Smooth muscle cell (in vitro differentiated cells): ENCODE measurements around the gene FAM149B1. TPM values are rescaled to one million over a fixed set of nuclear protein-coding genes. Genes with fewer than 3 reads are reported as not detected.

ENCODE experiments used
- DNase-seq: peaks from one replicate; lab custom pipeline; 2025; ENCODE audit not compliant: unreplicated experiment; lab: John Stamatoyannopoulos, UW
- H2AFZ ChIP-seq: fragments of 200-600 bp; sonication (generic); 2 replicates; pipeline ENCODE4 v1.6.0; 2016; ENCODE audit warnings: antibody characterized with exemption, low read depth, mild to moderate bottlenecking
- H3F3A ChIP-seq: fragments of 200-600 bp; sonication (generic); 2 replicates; pipeline ENCODE4 v1.6.0; 2017; ENCODE audit warnings: antibody characterized with exemption, low read depth
- H3K27ac ChIP-seq: fragments of 200-600 bp; sonication (generic); 2 replicates; pipeline ENCODE4 v1.5.1; 2016; ENCODE audit warnings: low read depth, mild to moderate bottlenecking
- H3K27me3 ChIP-seq: fragments of 200-600 bp; sonication (generic); 2 replicates; pipeline ENCODE4 v1.6.1; 2016; ENCODE audit warnings: low read depth, mild to moderate bottlenecking
- H3K36me3 ChIP-seq: fragments of 200-600 bp; sonication (generic); 2 replicates; pipeline ENCODE4 v1.5.1; 2016; ENCODE audit warnings: low read depth
- H3K4me1 ChIP-seq: fragments of 200-600 bp; sonication (generic); 2 replicates; pipeline ENCODE4 v1.5.1; 2016; ENCODE audit warnings: low read depth
- H3K4me2 ChIP-seq: fragments of 200-600 bp; sonication (generic); 2 replicates; pipeline ENCODE4 v1.6.0; 2016; ENCODE audit warnings: mild to moderate bottlenecking
- H3K4me3 ChIP-seq: fragments of 200-600 bp; sonication (generic); 2 replicates; pipeline ENCODE4 v1.5.1; 2016; ENCODE audit warnings: mild to moderate bottlenecking
- H3K79me2 ChIP-seq: fragments of 200-600 bp; sonication (generic); 2 replicates; pipeline ENCODE4 v1.6.0; 2016; ENCODE audit warnings: low read depth, mild to moderate bottlenecking
- H3K9ac ChIP-seq: fragments of 200-600 bp; sonication (generic); 2 replicates; pipeline ENCODE4 v1.6.0; 2016; ENCODE audit warnings: low read depth
- H3K9me3 ChIP-seq: fragments of 200-600 bp; sonication (generic); replicated peaks from 2 replicates; pipeline ENCODE4 v1.5.1; 2016; ENCODE audit warnings: low read depth
- H4K20me1 ChIP-seq: fragments of 200-600 bp; sonication (generic); 2 replicates; pipeline ENCODE4 v1.6.0; 2016; ENCODE audit warnings: low read depth
- WGBS: methylation state at CpG from one replicate; pipeline ENCODE4 v1.1.7; 2016; ENCODE audit warnings: low lambda C conversion rate; 5-methylcytosine and 5-hydroxymethylcytosine counted together
- polyA plus RNA-seq: library from polyadenylated mRNA; unstranded; fragments of >200 nt; fragmentation: Nextera tagmentation; extraction: Ambion mirVana; gene quantifications from 2 replicates; pipeline ENCODE4 v1.2.1, GENCODE V29; 2016
- total RNA-seq: library from RNA; depleted of rRNA; stranded (reverse); fragments of >200 nt; gene quantifications from 2 replicates; pipeline ENCODE4 v1.2.3, GENCODE V29; 2014
- TF ChIP-seq, protein P1 (sequence below): fragments of 200-600 bp; sonication (generic); IDR thresholded peaks from 2 replicates; pipeline ENCODE4 v1.5.1; 2017; ENCODE audit warnings: borderline replicate concordance, mild to moderate bottlenecking, antibody characterized with exemption; ENCODE audit not compliant: insufficient read depth, poor library complexity, severe bottlenecking

The FAM149B1 gene
- total and polyA plus RNA-seq, 2 experiments from 2014 or later, result 10.5 to 29.0 TPM

DNA sequence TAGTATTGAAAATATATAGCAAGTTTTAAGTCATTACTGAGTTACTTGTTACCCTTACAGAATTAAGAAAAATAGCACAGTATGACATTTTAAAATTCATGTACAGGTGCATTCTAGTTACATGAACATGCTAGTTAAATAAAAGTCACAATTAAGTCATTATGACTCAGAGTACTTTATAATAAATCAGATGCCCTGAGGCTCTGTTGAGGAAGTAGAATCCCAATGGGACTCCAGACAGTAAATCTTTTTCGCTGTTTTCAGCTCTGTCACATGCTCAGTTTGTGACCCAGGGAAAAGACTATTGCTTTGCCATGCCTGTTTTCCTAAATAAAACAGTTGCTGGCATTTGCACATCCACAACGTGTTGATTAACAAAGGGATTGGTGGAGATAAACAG, 36.6 kb upstream of the FAM149B1 start:
- 86% methylated on average over 2 of the region's 2 CpGs for WGBS
- peaks cover 50% of the 10 kb centered on the region for H3K36me3 ChIP-seq
- no peak for DNase-seq

DNA sequence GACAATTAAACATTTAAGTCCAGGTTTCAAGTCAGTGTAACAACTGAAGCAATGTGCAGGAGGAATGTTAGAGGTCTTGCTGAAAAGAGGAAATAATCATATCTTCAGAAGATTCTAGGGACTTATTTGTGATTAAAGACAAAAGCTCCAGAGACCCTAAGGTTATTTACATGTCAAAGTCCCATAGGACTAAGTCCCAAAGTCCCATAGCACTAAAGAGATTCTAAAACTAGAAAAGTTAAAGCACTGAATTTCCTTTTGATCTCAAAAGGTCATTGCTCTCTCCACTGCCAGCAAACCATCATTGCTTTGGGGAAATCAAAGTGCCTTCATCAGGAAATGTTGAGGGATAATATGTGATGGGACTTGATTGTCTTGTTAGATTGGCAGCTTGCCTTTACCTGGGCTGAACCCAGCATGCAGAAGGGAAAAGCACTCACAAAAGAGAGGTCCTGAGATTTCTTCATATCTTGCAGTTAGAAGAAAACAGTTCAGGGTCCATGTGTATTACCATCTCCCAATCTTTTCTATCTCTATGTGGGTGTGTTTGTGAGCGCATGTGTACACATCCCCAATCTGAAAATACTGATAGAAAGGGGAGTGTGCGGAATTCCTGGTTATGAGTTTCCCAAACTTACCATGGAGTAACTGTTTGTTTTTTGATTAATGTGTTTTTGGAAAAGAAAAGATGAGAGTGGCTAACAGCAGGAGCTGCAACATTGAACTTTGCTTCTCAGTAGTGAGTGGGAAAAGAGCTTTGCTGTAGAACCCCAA, 35.8 kb upstream of the FAM149B1 start:
- H2AFZ ChIP-seq, result no peak overlapping the region
- H3K27me3 ChIP-seq, result no peaks in the 10 kb centered on the region
- WGBS, result 100% methylated on average over 2 of the region's 2 CpGs
- no peak overlapping the region for H3K4me3 ChIP-seq
- no peak overlapping the region for H3K4me2 ChIP-seq
- no peak overlapping the region for H3K9ac ChIP-seq
- peaks cover 3% of the 10 kb centered on the region for H3K79me2 ChIP-seq
- H4K20me1 ChIP-seq, result peaks cover 10% of the 10 kb centered on the region
- peaks cover 50% of the 10 kb centered on the region for H3K36me3 ChIP-seq
- no peaks in the 10 kb centered on the region for H3K9me3 ChIP-seq
- H3F3A ChIP-seq, result no peaks in the 10 kb centered on the region
- H3K27ac ChIP-seq, result no peak overlapping the region
- no peaks in the 10 kb centered on the region for H3K4me1 ChIP-seq
- TF ChIP-seq, protein P1, sequence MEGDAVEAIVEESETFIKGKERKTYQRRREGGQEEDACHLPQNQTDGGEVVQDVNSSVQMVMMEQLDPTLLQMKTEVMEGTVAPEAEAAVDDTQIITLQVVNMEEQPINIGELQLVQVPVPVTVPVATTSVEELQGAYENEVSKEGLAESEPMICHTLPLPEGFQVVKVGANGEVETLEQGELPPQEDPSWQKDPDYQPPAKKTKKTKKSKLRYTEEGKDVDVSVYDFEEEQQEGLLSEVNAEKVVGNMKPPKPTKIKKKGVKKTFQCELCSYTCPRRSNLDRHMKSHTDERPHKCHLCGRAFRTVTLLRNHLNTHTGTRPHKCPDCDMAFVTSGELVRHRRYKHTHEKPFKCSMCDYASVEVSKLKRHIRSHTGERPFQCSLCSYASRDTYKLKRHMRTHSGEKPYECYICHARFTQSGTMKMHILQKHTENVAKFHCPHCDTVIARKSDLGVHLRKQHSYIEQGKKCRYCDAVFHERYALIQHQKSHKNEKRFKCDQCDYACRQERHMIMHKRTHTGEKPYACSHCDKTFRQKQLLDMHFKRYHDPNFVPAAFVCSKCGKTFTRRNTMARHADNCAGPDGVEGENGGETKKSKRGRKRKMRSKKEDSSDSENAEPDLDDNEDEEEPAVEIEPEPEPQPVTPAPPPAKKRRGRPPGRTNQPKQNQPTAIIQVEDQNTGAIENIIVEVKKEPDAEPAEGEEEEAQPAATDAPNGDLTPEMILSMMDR, result no peak
- no peak for DNase-seq

More for the DNA sequence above, 36.6 kb upstream of the FAM149B1 start:
- H4K20me1 ChIP-seq, result peaks cover 10% of the 10 kb centered on the region
- H3K27ac ChIP-seq, result no peak overlapping the region
- no peaks in the 10 kb centered on the region for H3K9me3 ChIP-seq
- TF ChIP-seq, protein P1, result no peak
- no peak overlapping the region for H3K4me3 ChIP-seq
- H3F3A ChIP-seq, result no peaks in the 10 kb centered on the region
- H3K4me1 ChIP-seq, result no peaks in the 10 kb centered on the region
- no peak overlapping the region for H3K9ac ChIP-seq
- H3K4me2 ChIP-seq, result no peak overlapping the region
- H2AFZ ChIP-seq, result no peak overlapping the region
- H3K79me2 ChIP-seq, result peaks cover 3% of the 10 kb centered on the region
- no peaks in the 10 kb centered on the region for H3K27me3 ChIP-seq

DNA sequence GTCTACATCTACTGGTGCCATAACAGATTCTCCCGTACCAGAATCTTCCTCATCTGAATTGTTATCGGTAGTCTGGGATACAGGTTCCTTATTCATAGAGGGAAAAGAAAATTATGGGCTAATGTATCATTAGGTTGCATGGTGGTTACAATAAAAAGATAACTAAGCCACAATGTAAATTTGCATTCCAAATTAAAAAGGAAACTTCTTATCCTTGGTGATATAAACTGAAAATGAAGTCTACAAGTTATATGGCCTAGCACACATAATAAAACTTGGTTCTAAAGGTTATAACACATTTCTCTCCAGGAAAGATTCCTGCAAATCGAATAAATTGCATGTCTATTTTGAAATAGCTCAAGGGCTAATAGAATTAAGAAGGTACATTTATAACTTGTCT, 33.2 kb upstream of the FAM149B1 start:
- no peak overlapping the region for H3K4me3 ChIP-seq
- H3K9me3 ChIP-seq, result no peaks in the 10 kb centered on the region
- peaks cover 60% of the 10 kb centered on the region for H3K36me3 ChIP-seq
- no peaks in the 10 kb centered on the region for H3K27me3 ChIP-seq
- no peaks in the 10 kb centered on the region for H3F3A ChIP-seq
- H3K9ac ChIP-seq, result no peak overlapping the region
- TF ChIP-seq, protein P1, result no peak
- WGBS, result 98% methylated on average over 3 of the region's 3 CpGs
- H4K20me1 ChIP-seq, result peaks cover 10% of the 10 kb centered on the region
- no peak for DNase-seq
- no peaks in the 10 kb centered on the region for H3K4me1 ChIP-seq
- no peak overlapping the region for H3K4me2 ChIP-seq
- no peak overlapping the region for H2AFZ ChIP-seq
- H3K27ac ChIP-seq, result no peak overlapping the region
- peaks cover 3% of the 10 kb centered on the region for H3K79me2 ChIP-seq

DNA sequence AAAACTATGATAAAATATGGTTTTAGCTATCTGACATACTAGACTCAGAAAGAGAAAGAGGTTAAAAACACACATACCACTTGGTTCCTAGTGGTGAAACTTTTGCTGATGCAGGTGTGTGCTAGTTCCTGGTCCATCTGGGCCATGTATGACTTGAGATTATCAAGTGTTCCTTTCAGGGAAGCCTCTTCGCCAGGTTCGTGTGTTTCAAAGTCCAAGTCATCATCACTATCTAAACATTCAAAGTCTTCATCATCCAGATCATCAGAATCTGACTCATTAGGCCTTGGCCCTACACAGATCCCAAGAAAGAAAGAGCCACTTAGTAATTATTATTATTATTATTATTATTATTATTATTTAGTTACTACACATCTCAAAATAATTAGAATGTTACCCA, 31.3 kb upstream of the FAM149B1 start:
- peaks cover 10% of the 10 kb centered on the region for H4K20me1 ChIP-seq
- no peak overlapping the region for H2AFZ ChIP-seq
- no peaks in the 10 kb centered on the region for H3F3A ChIP-seq
- no peak overlapping the region for H3K4me3 ChIP-seq
- WGBS, result 97% methylated on average over 2 of the region's 2 CpGs
- TF ChIP-seq, protein P1, result no peak
- no peak for DNase-seq
- peaks cover 3% of the 10 kb centered on the region for H3K79me2 ChIP-seq
- no peak overlapping the region for H3K9ac ChIP-seq
- no peaks in the 10 kb centered on the region for H3K4me1 ChIP-seq
- H3K27me3 ChIP-seq, result no peaks in the 10 kb centered on the region
- no peaks in the 10 kb centered on the region for H3K9me3 ChIP-seq
- peaks cover 60% of the 10 kb centered on the region for H3K36me3 ChIP-seq
- H3K27ac ChIP-seq, result no peak overlapping the region
- H3K4me2 ChIP-seq, result no peak overlapping the region
